NB4 (cell line): Measurements from ENCODE around the gene ECD.

ENCODE experiments used
- DNase-seq: peaks from one replicate; pipeline ENCODE4 v3.0.0; 2010; ENCODE audit warnings: low read depth
- H3K4me3 ChIP-seq: one replicate; pipeline ENCODE4 v1.5.1; 2011; ENCODE audit warnings: mild to moderate bottlenecking, low read depth, low read length, moderate library complexity
- MAX ChIP-seq: IDR thresholded peaks from 2 replicates; pipeline ENCODE4 v1.6.1; 2011; ENCODE audit warnings: low read depth, low read length
- MYC ChIP-seq: IDR thresholded peaks from 2 replicates; pipeline ENCODE4 v1.6.1; 2011; ENCODE audit warnings: low read depth, low read length
- POLR2A ChIP-seq: IDR thresholded peaks from 2 replicates; pipeline ENCODE4 v1.6.1; 2011; ENCODE audit warnings: mild to moderate bottlenecking; ENCODE audit not compliant: insufficient read length; ENCODE audit errors: extremely low read depth
- TF ChIP-seq, protein P1 (sequence below): IDR thresholded peaks from one replicate; pipeline ENCODE4 v1.5.1; 2012; ENCODE audit warnings: low read depth, low read length

ECD gene

DNA sequence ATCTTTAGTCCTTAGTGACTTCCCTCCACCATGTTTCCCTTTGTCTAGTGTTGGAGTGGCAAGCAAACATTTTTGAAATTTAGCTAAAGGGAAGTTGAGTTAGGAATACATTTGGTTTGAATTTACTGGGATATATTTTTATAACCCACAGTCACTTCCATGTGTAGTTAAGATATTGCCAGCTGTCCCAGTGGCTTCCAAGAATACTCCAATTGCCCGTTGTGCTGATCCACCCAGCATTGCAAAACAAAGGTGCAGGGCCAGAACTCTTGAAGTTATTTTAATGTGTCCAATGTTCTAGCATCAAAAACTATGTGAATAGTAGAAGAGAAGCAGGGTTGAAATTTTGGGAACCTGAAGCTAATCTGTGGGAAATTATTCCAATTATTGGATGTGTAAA, 68.7 kb downstream of the ECD start:
- no peak for DNase-seq
- TF ChIP-seq POLR2A (no peak), MAX (no peak), MYC (no peak)
- TF ChIP-seq, protein P1, sequence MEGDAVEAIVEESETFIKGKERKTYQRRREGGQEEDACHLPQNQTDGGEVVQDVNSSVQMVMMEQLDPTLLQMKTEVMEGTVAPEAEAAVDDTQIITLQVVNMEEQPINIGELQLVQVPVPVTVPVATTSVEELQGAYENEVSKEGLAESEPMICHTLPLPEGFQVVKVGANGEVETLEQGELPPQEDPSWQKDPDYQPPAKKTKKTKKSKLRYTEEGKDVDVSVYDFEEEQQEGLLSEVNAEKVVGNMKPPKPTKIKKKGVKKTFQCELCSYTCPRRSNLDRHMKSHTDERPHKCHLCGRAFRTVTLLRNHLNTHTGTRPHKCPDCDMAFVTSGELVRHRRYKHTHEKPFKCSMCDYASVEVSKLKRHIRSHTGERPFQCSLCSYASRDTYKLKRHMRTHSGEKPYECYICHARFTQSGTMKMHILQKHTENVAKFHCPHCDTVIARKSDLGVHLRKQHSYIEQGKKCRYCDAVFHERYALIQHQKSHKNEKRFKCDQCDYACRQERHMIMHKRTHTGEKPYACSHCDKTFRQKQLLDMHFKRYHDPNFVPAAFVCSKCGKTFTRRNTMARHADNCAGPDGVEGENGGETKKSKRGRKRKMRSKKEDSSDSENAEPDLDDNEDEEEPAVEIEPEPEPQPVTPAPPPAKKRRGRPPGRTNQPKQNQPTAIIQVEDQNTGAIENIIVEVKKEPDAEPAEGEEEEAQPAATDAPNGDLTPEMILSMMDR = no peak
- H3K4me3 ChIP-seq = no peak overlapping the region

DNA sequence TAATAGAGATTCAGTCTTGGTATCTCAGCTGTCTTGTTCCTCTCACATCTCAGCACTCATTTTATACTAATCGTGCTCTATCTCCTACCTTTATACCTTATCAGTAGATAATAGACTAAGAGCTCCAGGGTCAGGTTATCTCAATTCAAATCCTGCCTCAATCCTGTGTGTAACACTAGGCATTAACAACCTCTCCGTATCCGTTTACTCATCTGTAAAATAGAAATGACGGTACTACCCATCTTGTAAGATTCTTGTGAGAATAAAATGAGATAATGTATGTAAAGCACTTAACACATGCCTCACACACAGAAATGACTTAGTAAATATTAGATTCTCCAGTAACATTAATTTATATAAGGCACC, 70.5 kb downstream of the ECD start:
- TF ChIP-seq, protein P1 = no peak
- TF ChIP-seq MYC (no peak), POLR2A (no peak), MAX (no peak)
- H3K4me3 ChIP-seq = peak overlapping the region; percentile 93
- no peak for DNase-seq

DNA sequence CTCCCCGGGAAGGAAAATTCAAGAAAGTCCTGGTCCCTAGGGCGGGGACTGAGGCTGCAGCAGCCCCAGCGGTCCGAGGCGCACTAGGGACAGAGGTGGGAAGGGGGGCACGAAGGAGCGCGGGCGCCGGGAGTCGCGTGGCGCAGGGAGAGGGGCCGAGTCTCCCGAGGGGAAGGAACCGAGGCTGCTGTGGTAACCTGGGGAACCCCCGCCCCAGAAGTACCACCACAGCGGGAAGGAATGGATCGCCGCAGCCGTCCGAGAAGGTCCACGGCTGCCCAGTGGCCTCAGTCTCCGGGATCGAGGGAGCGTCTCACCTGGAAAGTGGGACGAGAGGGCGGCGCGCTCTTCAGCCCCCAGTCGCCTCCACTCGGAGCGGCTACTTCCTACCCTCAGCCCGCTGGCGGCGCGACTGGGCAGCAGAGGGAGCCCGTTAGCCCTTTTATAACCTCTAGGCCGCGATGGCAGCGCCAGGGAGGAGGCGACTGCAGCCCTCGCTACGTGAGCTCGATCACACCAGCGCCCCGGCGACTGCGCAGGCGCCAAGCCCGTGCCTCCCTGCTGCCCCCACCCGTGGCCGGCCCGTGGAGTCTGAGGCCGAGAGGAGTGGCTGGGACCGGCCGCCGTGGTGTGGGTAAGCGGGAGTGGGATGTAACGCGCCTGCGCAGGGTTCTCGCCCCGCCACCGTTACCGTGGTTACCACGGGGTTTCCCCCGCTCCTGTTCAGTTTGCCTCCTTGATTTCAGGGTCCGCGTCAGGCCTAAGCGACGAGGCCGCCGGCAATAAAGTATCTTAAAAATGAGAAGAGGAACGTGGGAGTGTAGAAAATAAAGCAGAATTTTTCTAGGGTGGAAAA, 71.1 kb downstream of the ECD start, which contains the start of gene P4HA1:
P4HA1 (minus strand) TSS at position 418 of the 856 bp plus-strand sequence. CDS start 21,983 bp downstream, outside the sequence.
- H3K4me3 ChIP-seq = peak within 1 kb of the TSS; percentile 93
- TF ChIP-seq MAX (peak; percentile 78), POLR2A (peak; percentile 97), MYC (peak; percentile 83)
- TF ChIP-seq, protein P1 = peak; percentile 65
- peak; percentile 97 for DNase-seq

GRCh38 chr10:73096041-73096448, 71.8 kb downstream of the ECD start:
- H3K4me3 ChIP-seq = peak overlapping the region; percentile 93
- no peak for TF ChIP-seq MAX
- TF ChIP-seq, protein P1 = no peak
- peak; percentile 44; the same call in 1 of the 2 replicates for TF ChIP-seq MYC
- DNase-seq = peak; percentile 87

DNA sequence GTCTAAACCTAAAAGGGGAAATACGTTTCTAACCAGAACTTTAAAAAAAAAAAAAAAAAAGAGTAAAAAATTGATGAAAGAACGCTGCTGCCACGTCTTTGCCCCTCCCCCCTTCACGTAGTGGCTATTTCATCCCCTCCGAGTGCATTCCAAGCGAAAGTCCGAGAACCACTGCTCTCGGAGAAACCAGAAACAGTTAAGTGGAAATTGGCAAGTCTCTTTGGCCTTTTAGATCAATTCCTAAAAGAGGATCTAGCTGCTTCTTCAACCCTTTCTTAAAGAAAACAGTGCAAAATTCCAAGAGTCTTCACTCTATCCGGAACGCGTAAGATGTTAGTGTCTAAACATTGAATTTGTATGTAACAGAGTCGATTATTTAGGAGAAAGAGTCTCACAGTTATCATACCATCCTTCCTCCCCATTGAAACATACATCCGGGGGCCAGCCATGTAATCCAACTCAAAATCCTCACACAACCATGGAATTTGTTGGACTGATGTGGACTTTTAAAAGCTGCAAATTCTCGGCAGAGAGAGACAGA, 72.3 kb downstream of the ECD start:
- H3K4me3 ChIP-seq = peak overlapping the region; percentile 93
- DNase-seq = peak; percentile 74
- TF ChIP-seq MAX (no peak), MYC (peak; percentile 36; the same call in 1 of the 2 replicates)

DNA sequence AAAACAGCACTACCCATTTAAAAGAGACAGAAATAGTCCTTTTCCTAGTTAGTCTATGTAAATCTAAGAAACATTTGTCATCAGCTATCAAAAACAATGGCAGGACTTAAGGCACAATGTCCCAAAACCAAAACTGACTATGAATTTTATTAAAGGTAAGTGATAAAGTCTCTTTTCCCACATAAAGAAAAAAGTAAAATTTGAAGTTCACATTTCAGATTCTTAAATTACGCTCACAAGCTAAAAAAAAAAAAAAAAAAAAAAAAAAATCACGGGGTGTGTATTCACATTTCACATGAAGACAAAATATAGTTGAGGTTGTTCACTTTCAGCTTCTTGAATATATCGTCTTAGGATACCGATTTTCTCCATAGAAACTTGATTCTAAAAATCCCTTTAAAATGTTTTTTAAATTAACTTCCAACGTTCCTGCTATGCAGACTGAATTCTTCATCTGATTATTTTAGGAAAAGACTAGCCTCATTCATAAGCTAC, 72.8 kb downstream of the ECD start:
- DNase-seq = no peak

More for the DNA sequence above, 72.8 kb downstream of the ECD start:
- peak overlapping the region; percentile 93 for H3K4me3 ChIP-seq
- no peak for TF ChIP-seq MAX
- no peak for TF ChIP-seq POLR2A
- TF ChIP-seq, protein P1 = no peak
- no peak for TF ChIP-seq MYC
